HG02610 (cell line): ENCODE results near the gene TMEM184A.

Experiments
- ATAC-seq: cut with Tn5 transposase; IDR thresholded peaks from one replicate; pipeline ENCODE4 v1.9.1; 2021; ENCODE audit warnings: mild to moderate bottlenecking, moderate library complexity; ENCODE audit not compliant: unreplicated experiment

TMEM184A gene

DNA sequence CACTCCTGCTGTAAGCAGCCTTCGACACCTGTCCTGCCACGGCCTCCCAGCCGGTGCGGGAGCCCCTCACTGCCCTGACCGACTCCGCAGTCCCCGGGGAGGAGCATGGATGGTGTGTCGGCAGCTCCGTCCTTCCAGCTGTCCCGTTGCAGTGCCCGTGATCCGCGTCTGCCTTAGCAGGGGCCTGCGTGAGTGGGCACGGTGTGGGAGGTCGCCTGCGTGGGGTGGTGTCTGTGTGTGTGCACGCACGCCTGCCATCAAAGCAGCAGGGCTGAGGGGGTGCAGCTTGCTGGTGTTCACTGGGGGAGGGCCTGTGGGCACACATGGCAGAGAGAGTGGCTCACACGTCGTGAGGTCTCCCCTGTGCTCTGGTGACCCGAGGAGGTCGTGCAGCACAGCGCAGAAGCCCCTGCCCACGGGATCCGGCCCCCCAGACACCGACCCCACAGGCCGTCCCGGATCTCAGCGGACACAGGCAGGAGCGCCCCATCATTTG, 15.2 kb downstream of the TMEM184A start:
- ATAC-seq, result no peak

DNA sequence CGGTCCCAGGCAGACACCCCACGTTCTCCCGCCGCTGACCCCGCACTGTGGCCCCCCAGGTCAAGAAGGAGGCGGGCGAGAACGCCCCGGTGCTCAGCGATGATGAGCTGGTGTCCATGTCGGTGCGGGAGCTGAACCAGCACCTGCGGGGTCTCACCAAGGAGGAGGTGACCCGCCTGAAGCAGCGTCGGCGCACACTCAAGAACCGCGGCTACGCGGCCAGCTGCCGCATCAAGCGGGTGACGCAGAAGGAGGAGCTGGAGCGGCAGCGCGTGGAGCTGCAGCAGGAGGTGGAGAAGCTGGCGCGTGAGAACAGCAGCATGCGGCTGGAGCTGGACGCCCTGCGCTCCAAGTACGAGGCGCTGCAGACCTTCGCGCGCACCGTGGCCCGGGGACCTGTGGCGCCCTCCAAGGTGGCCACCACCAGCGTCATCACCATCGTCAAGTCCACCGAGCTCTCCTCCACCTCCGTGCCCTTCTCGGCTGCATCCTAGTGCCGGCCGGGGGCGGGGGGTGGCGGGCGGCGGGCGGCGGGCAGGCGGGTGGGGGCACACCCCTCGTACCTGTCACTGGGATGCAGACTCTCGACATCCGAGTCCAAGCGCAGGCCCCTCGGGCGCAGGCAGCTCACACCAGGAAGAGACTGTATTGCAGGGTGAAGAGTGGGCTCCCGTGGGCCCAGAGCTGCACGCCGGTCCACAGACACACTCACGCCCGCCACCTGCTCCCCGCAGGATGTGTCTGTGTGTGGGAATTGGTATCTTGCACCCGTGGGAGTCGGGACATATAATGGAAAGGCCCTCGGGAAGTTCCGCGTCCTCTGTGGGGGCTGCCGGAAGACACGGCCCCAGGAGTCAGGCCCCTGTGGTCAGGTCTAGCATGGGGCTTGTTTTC, 15.9 kb downstream of the TMEM184A start:
- no peak for ATAC-seq

DNA sequence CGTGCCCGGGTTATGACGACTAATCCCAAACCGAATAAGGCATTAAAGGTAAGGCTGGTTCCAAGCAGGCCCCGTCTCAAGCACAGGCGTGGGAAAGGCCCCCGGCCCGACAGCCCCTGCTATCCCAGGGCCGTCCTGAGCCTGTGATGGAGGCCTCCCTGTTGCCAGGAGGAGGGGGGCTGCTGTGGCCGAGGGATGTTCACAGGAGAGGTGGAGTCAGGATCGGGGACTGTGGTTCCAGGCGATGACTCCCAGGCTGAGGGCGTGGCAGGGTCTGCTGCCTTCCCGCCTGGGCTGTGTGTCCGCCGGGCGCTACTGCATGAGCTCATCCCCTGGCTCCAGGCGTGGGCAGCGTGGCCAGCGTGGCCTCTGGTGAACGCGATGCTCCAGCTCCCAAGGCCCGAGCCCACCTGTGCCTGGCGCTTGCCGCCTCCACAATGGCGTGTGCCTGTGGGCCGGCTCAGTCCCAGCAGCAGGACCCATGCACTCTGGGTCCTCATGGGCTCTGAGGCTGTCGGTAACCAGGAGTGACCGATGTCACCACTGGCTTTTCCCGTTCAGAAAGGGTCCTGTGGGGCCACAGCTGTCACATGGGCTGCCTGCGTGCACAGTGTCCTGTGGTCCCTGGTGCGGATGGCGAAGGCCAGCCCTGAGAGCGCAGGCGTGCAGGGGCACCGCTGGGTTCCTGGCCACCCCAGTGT, 16.7 kb downstream of the TMEM184A start:
- no peak for ATAC-seq

DNA sequence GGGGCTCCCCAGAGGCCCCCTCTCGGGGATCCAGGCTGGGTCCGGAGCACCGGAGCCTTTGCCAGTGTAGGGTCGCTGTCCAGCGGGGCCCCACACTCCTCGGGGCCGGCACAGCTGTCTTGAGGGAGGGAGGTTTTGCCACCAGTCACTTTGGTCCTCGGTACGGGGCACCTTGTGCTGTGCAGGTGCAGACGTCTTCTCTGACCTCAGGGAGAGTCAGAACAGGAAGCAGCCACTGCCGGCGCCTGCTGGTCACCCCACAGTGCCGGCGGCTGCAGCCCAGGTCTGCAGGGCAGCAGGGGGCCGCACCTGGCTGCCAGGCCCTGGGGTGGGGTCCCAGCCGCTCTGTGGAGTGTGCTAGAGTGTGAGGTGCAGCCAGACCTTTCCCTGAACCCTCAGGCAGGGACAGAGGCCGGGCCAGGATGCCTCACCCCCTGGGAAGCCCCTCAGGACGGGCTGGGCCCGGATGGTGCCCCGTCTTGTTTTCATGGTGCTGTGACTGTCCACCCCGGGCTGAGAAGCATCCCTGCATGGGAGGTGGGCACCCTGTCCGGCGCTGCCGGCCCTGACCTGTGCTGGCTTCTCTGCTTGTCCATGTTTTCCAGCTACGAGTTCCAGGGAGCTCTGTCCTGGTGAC, 17.3 kb downstream of the TMEM184A start:
- no peak for ATAC-seq

DNA sequence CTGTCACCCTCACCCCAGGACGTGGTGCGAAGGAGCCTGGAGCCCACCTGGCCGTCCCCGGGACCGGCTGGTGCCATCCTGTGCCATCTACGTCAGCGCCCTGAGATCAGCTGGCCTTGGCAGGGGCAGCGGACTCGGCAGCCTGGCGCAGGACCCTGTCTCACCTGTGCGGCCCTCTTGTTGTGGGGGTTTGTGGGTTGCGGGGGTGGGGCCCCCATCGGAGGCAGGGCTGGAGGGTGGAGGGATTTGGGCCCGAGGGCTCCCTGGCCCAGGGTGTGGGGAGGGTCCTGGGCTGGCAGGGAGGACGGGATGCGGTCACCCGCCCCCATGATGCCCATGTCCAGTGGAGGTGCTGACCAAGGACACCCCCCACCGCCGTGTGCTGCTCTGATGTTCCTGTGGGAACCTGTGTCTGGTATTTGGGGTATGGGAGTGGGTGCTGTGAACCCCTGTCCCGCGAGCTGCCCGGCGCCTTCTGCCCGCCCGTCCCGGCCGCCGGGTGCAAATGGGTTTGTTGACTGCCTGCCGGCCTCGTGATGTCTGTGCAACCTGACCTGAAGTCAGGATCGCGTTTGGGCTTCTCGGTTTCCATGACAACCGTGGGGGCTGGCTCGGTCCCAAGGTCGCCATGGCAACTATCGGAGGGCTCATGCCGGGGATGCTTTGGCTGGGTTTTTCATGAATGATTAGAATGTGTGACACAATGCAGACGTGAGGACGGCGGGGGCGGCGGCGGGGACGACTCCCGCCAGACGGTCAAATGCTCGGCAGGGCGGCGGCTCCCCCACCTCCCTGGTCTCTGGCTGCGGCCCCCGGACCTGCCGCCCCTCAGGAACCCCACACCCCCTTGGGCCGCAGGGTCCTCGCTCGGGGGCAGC, 18.2 kb downstream of the TMEM184A start:
- ATAC-seq, result no peak

DNA sequence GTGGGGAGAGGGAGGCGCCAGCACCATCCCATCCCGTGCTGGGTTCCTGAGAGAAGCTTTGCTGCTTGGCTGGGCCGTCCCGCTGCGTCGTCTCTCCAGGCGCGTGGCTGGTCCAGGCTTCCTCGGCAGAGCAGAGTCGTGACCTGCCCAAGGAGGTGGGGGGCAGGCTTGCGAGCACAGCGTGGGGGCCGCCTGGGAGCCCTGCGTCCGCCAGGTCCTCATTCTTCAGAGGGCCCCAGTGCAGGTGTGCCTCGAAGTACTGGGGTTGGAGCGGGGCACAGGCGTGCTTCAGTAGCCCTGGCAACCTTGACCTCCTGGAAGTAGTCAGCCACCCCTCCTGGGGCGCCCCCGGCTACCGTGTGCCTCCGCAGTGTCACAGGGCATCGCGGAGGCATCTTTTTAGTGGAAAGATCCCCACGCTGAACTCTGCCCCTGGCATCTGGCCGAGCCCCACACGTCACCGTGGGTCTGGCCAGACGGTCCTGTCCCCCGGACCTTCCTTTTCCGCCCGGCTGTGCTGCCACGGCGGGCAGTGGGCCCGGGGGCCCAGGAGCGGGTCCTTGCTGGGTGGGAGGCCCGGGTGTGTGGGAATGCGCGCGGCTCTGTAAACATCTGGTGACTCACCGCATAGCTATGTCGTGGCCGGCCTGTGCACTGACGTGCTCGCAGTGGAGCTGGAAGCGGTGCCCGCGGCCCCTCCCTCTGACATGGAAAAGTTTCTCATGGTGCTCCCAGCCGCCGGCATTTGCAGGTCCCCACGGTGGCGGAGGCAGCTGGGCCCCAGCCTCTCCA, 19.1 kb downstream of the TMEM184A start:
- no peak for ATAC-seq

DNA sequence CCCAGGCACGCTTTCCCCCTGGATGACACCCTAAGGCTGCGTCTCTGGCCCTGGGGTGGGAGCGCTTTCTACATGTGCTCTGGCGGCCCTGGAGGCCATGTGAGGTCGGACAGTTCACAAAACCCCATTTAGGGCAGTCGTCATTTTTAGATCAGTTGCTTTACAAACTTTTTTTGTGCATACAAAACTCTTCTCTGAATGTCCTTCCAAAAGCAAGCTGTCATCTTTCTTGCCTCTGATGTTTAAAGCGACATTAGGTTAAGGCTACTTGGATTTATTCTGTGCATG, 19.6 kb downstream of the TMEM184A start:
- ATAC-seq, result no peak

DNA sequence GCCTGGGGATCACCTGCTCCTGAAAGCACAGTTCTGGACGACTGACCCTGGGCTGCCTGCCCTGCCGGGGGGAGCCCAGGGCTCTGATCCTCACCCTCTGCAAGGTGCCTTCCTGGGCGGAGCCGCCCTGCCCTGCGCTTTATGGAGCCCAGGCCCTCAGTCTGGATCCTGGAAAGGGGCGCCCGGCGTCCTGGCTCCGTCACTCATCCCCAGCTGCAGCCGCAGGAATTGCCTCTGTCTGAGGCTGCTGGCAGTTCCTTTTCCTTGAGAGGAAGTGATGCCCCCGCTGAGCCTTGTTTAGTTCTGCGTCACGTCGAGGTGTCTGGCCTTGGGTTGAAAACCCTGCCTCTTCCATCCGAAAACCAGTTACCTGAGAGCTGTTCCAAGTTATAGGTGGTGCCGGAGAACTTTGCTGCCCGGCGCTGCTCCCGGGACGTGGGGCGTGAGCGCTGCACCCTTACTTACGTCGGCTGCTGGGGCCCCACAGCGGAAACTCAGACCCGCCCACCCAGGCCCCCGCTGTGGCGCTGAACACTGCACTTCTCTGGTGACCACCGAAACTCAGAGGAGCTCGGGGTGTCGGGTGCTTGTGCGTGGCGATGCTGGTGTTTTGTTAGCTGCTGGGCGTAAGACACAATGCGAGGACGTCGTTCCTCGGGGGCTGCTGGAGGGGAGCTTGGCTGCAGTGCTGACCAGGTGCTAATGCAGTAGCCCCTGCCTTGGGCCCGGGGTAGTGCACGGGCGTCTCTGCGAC, 20.1 kb downstream of the TMEM184A start:
- ATAC-seq, result no peak

DNA sequence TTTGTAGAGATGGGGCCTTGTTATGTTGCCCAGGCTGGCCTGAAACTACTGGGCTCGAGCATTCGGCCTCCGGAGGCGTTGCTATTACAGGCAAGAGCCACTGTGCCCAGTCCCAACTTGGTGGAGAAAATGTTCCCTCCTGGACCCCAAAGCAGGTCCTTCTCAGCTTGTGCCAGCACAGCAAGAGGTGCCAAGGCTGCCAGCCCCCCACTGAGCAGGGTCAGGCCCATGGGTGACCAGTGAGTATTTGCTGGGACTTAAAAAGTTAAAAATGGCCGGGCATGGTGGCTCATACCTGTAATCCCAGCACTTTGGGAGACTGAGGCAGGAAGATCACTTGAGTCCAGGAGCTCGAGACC, 20.9 kb downstream of the TMEM184A start:
- ATAC-seq, result no peak

DNA sequence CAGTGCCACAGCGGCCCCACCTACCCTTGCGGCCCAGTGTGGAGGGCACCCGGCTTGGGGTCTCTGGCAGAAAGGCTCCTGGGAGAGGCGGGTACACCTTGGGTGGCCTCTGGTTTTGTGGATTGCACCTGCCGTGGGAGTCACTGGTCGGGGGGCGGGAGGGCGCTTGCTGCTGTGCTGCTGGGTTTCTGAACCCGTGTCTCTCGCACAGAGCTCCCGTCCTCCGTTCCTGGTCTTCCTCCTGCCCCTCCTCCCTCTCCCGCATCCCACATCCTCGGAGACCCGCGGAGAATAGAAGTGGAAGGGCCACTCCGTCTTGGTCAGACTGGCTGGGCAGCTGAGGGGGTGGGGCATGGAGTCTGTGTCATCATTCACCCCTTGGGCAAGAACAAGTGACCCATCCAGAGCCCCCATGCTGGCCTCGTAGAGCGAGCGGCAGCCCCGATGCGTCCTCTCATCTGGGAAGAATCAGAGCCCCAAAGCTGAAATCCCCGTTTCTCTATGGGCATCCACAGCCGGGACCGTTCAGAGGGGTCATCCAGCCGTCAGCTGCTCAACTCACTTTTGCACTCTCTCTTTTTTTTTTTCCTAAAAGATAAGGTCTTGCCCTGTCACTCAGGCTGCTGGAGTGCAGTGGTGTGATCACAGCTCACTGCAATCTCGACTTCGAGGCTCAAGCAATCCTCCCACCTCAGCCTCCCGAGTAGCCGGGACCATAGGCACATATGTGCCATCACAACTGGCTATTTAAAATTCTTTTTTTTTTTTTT, 21.5 kb downstream of the TMEM184A start:
- ATAC-seq, result no peak

DNA sequence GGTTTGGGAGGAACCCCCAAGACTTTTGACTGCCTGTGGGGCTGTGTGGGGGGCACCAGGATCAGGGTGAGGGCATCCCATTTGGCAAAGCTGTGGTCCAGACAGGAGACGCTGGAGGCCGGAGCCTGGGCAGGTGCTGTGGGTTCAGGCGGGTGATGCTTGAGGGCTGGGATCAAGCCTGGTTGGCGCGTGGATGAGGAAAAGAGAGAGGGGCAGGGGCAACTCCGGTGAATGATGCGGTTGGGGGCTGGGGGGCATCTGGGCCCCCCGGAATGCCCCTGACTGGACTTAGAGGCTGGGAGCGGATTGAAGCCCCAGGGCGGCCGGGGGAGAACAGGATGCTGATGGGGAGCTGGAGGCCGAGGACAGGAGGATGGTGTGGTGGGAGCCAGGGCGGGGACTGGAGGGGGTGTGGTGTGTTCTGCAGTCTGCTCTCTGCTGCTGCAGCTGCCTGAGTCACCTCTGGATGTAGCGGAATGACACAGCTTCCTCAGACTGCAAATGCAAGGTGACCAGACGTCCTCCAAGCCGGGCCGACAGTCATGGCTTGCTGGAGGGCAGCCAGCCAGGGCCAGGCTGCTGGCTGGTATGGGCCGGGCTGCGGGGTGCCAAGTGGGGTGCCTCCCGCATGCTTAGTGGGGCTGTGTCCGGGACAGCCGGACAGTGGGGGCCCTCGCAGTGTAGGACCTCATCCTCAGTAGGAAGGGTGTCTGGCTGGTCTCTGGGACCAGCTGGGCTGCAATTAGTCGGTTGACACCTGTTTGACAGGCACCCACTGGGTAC, 22.3 kb downstream of the TMEM184A start:
- no peak for ATAC-seq

DNA sequence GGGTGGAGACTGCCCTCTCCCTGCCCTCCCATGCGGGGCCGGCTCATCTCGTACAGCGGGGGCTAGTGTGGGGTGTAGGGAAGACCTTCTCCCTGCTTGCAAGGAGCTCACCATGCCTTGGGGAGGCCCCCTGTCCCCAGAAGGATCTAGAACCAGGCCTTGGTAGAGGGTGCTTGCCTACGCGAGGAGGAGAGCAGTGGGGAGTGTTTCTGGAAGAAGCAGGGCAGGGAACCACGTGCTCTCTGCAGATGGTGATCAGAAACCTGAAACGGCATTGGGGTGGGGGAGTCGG, 22.8 kb downstream of the TMEM184A start:
- no peak for ATAC-seq

DNA sequence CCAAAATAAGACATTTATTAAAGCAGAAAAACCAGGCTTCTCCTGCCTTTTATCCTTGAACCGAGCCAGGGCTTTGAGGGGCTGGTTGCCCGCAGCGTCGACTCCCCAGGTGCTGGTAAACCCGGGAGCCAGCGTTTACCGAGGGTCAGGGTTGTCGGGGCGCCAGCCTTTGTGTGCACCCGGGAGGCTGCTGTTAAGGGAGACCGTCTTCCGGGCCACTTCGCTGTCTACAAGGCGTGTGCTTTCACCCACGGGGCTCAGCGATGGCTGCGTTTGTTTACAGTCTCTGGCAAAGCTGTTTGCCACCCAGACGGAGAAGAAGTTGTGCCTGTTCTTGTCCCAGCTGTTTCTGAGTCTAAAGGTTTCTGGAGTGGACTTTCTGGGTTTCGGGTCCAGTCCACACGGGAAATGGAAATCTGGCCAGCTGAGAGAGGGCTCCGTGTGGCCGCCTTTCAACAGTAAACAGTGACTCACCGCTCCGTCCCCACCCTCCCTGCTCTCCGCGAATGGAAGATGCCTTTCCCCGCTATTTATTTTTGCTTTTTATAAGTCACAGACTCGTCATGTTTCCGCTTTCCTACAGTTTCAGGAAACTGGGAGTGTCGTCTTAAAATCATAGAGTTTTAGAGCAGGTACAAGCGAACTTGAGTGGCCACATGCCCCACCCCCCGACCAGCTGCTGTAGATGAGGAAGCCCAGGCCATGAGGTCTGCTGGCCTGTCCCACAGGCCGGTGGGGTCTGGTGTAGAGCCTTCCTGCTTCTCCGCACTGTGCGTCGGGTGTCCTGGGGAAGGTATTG, 23.4 kb downstream of the TMEM184A start:
- no peak for ATAC-seq

DNA sequence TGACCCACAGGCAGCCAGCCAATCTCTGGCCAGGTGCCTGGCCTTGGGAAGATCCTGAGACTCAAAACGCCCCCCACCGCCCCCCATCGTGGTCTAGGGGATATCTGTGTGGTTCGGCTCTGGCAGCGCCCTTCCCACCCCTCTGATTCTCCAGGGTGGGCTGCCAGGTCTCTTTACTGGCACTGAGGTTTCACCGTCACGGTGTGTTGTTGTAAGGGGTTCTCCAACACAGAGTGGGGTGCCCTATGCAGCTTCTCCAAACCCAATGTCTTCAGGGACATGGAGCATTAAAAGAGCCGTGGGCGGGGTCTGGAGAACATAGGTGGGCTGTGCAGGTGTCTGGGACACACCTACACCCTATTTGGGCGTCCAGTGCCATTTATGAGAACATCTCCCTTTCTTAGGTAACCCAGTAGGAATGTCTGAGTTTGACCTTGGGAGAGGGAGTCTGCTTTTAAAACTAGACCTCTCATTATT, 24.0 kb downstream of the TMEM184A start:
- no peak for ATAC-seq

DNA sequence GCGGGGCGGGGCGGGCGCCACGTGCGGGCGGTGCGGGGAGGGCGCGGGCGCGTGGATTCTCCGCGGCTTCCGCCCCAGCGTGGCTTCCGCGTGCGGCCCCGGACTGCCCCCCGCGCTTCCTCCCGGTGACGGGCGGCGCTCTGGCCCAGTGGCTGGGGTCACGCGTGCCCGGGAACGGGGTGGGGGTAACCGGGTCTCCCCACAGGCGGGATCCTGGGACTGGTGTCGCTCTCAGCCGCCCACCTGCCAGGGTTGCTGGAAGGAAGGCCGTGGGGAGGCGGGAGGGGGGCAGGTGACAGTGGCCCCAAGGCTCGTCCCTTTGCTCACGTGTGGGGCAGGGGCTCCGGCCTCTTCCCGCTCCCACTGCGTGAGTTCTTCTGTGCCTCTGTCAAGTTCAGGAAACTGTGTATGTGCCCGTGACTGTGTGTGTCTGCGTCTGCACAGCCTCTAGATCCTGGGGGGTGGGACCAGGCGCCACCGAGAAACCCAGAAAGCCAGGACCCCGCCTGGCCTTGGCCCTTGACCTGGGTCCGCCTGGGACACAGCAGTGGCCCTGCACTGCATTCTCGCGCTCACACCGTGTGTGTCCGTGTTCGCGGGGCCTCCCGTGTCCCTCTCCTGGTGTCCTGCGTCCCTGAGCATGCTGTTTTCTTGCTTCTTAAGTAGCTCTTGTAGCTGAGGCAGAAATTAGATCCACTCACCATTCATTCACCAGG, 24.6 kb downstream of the TMEM184A start:
- ATAC-seq, result peak; percentile 16

DNA sequence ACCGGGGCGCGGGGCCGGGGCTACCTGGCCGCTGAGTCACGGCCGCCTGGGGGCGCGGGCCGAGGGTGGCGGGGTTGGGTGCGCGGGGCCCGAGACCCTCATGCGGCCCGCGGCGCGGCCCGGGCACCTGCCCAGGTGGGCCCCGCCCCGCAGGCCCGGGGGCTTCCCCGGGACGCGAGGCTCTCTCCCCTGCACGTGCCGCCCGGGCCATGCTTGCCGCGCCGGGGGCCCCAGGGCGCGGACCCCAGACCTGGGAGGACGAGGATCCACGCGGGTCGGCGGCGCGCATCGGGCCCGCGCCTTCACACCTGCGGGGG, 25.1 kb downstream of the TMEM184A start:
- ATAC-seq, result no peak
